Activated T-cell treated with anti-CD3 and anti-CD28 coated beads for 48 hours (primary cell): Measurements from ENCODE around the gene RAB15.

Experiments
- DNase-seq: peaks from one replicate; pipeline ENCODE4 v3.0.0-alpha.2; 2020; ENCODE audit warnings: low read depth

RAB15 gene

GRCh38 chr14:64910847-64911495, 61.2 kb downstream of the RAB15 start:
- no peak for DNase-seq

GRCh38 chr14:64906022-64906421, 66.1 kb downstream of the RAB15 start:
- no peak for DNase-seq

- DNase-seq: no peak
These were observed 72.2 kb downstream of the RAB15 start for GRCh38 chr14:64899958-64900357.
